Upper lobe of left lung (tissue), 4 donors: Measurements from ENCODE around the gene CDH5.

Source experiments
- EP300 ChIP-seq, 4 donors: sonication (generic); formaldehyde crosslinking; IDR thresholded peaks; one replicate each; pipeline ENCODE4 v1.5.1; 2017; ENCODE audit warnings: antibody characterized with exemption in 4 of 4, control low read depth in 2 of 4
- POLR2A ChIP-seq, 4 donors: fragments of 450-650 bp; IDR thresholded peaks; one replicate each; pipeline ENCODE4 v1.5.1; 2016 to 2017; ENCODE audit warnings: antibody characterized with exemption in 4 of 4, mild to moderate bottlenecking in 2 of 4

DNA sequence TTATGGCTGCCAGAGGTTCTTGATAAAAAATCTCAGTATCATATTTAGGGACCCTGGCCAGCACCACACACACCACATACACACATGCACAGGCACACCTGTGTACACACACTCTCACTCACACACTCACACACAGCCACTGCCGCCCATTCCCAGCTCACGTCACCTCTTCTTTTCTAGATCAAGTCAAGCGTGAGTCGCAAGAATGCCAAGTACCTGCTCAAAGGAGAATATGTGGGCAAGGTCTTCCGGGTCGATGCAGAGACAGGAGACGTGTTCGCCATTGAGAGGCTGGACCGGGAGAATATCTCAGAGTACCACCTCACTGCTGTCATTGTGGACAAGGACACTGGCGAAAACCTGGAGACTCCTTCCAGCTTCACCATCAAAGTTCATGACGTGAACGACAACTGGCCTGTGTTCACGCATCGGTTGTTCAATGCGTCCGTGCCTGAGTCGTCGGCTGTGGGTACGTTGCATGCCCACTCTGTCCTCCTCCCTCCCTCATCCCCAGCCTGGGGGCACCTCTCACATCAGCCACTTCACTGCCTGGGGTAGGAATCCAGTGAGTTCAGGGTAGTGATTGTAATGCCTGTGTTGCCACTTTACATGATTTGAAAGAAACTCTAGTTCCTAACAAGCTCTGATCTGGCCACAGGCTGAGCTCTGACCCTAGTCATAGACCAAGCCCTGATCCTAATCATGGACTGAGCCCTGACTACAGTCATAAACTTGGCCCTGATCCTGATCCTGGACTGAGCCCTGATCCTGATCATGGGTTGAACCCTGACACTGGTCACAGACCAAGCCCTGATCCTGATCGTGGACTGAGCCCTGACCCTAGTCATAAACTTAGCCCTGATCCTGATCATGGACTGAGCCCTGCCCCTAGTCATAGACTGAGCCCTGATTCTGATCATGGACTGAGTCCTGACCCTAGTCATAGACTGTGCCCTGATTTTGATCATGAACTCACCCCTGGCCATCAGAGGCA is 20.4 kb downstream of the CDH5 start:
- TF ChIP-seq POLR2A (IDR thresholded peaks at IDR 0.05) (no peak), EP300 (IDR thresholded peaks at IDR 0.05) (no peak)
